Esophagus muscularis mucosa (tissue), 3 donors: ENCODE data around the gene BRD1.
"Not testable (repeated sequence)": the region's sequence is repeated elsewhere in the genome, so short reads cannot be mapped to it uniquely, and the experiment has no call there.

ENCODE experiments used
- CTCF ChIP-seq, 3 experiments: fragments of 200-600 bp in 2 of 3; fragments of 450-650 bp in 1 of 3; sonication (generic) in 2 of 3; IDR thresholded peaks; one replicate each; pipeline ENCODE4 v1.5.1; 2017 to 2019; ENCODE audit warnings: antibody characterized with exemption in 3 of 3, mild to moderate bottlenecking in 2 of 3, moderate library complexity in 1 of 3
- POLR2A ChIP-seq: fragments of 450-650 bp; IDR thresholded peaks from one replicate; pipeline ENCODE4 v1.6.1; 2017; ENCODE audit warnings: antibody characterized with exemption, moderate library complexity, mild to moderate bottlenecking, low read depth
- POLR2AphosphoS5 ChIP-seq, 2 donors: sonication (generic); formaldehyde crosslinking; IDR thresholded peaks; one replicate each; pipeline ENCODE4 v1.6.1; 2017; ENCODE audit warnings: antibody characterized with exemption in 2 of 2

- not testable (repeated sequence) for TF ChIP-seq POLR2AphosphoS5 (IDR thresholded peaks at IDR 0.05); CTCF (IDR thresholded peaks at IDR 0.05); POLR2A
Observed at GRCh38 chr22:49762571-49762970, 65.1 kb downstream of the BRD1 start.
